B cell (primary cell): Measurements from ENCODE around the gene CXCR3. TPM values are rescaled to one million over a fixed set of nuclear protein-coding genes. Genes with fewer than 3 reads are reported as not detected.

Experiments
- ATAC-seq: fragments of 200-7000 bp; cut with Tn5 transposase; one replicate; pipeline ENCODE4 v1.10.0; 2021; ENCODE audit warnings: low read depth, mild to moderate bottlenecking, moderate number of reproducible peaks, moderate library complexity
- CTCF ChIA-PET: fragments of 350-600 bp; sonication (Branson Sonifier 250); formaldehyde crosslinking; loops from one replicate; lab custom pipeline; 2021; ENCODE audit warnings: antibody characterized with exemption, inconsistent platforms; lab: Charles Lee
- POLR2A ChIA-PET: fragments of 350-600 bp; sonication (Branson Sonifier 250); formaldehyde crosslinking; loops from one replicate; lab custom pipeline; 2021; ENCODE audit warnings: antibody characterized with exemption; lab: Charles Lee
- DNase-seq: peaks from one replicate; pipeline ENCODE4 v3.0.0; 2013
- H2AFZ ChIP-seq: 2 replicates; pipeline ENCODE4 v1.6.1; 2012; ENCODE audit warnings: mild to moderate bottlenecking, low read depth, low read length; ENCODE audit not compliant: insufficient read depth, poor library complexity, severe bottlenecking
- H3K27ac ChIP-seq, 2 donors: 1 replicate in 1 of 2; 2 replicates in 1 of 2; pipeline ENCODE4 v1.5.1; 2012 to 2013; ENCODE audit warnings: low read length in 2 of 2, mild to moderate bottlenecking in 2 of 2, moderate library complexity in 1 of 2
- H3K27me3 ChIP-seq, 4 experiments: fragments of 200-600 bp in 1 of 4; sonication (generic) in 1 of 4; replicated peaks in 1 of 4; 1 replicate in 2 of 4; 2 replicates in 2 of 4; pipeline versions ENCODE4 v1.6.1 to v1.7.0; 2013 to 2016; ENCODE audit warnings: low read length in 3 of 4, mild to moderate bottlenecking in 2 of 4, mixed read lengths in 1 of 4, moderate library complexity in 1 of 4; ENCODE audit not compliant: insufficient read depth in 4 of 4, control insufficient read depth in 3 of 4; ENCODE audit errors: control extremely low read depth in 1 of 4
- H3K36me3 ChIP-seq, 2 experiments: replicated peaks in 1 of 2; 1 replicate in 1 of 2; 2 replicates in 1 of 2; pipeline versions ENCODE4 v1.6.1 to v1.7.1; 2013; ENCODE audit warnings: low read length in 1 of 2; ENCODE audit not compliant: insufficient read depth in 2 of 2, control insufficient read depth in 1 of 2; ENCODE audit errors: control extremely low read depth in 1 of 2, extremely low read depth in 1 of 2
- H3K4me1 ChIP-seq, 2 donors: fragments of 200-600 bp in 1 of 2; sonication (generic) in 1 of 2; 1 replicate in 1 of 2; 2 replicates in 1 of 2; pipeline versions ENCODE4 v1.5.1 to v1.6.1; 2013 to 2017; ENCODE audit warnings: low read length in 2 of 2; ENCODE audit not compliant: control insufficient read depth in 2 of 2, insufficient read depth in 2 of 2
- H3K4me2 ChIP-seq: replicated peaks from 2 replicates; pipeline ENCODE3; 2012; ENCODE audit warnings: mild to moderate bottlenecking, low read depth, low read length; ENCODE audit not compliant: poor library complexity, severe bottlenecking
- H3K4me3 ChIP-seq, 5 experiments: fragments of 200-600 bp in 1 of 5; sonication (generic) in 1 of 5; 1 replicate in 3 of 5; 2 replicates in 2 of 5; pipeline versions ENCODE4 v1.5.1 to v1.7.0; 2011 to 2016; ENCODE audit warnings: low read length in 4 of 5, mild to moderate bottlenecking in 4 of 5, low read depth in 2 of 5, control low read depth in 1 of 5, moderate library complexity in 1 of 5; ENCODE audit not compliant: insufficient read depth in 1 of 5; ENCODE audit errors: control extremely low read depth in 1 of 5, extremely low read depth in 1 of 5
- H3K79me2 ChIP-seq: fragments of 200-600 bp; sonication (generic); one replicate; pipeline ENCODE4 v1.6.0; 2016; ENCODE audit warnings: low read length; ENCODE audit not compliant: control insufficient read depth, insufficient read depth
- H3K9ac ChIP-seq: fragments of 200-600 bp; sonication (generic); 2 replicates; pipeline ENCODE4 v1.6.1; 2017; ENCODE audit warnings: mild to moderate bottlenecking, low read length, moderate library complexity
- H3K9me3 ChIP-seq, 3 donors: one replicate each; pipeline versions ENCODE4 v1.6.1 to v1.7.1; 2013; ENCODE audit warnings: low read length in 2 of 3; ENCODE audit not compliant: control insufficient read depth in 2 of 3, insufficient read depth in 1 of 3; ENCODE audit errors: control extremely low read depth in 1 of 3
- H4K20me1 ChIP-seq: 2 replicates; pipeline ENCODE4 v1.6.0; 2012; ENCODE audit warnings: mild to moderate bottlenecking, low read length; ENCODE audit not compliant: insufficient read depth, control insufficient read depth, poor library complexity, severe bottlenecking
- H3K27ac Mint-ChIP-seq: one replicate; pipeline ENCODE4 v1.8.0; 2021; ENCODE audit warnings: mixed read lengths
- H3K27me3 Mint-ChIP-seq: one replicate; pipeline ENCODE4 v1.8.0; 2021; ENCODE audit warnings: mixed read lengths
- H3K4me1 Mint-ChIP-seq: one replicate; pipeline ENCODE4 v1.8.0; 2021; ENCODE audit warnings: mixed read lengths
- H3K4me3 Mint-ChIP-seq: one replicate; pipeline ENCODE4 v1.8.0; 2021; ENCODE audit warnings: mixed read lengths
- H3K9me3 Mint-ChIP-seq: one replicate; pipeline ENCODE4 v1.8.0; 2022; ENCODE audit warnings: mixed read lengths; ENCODE audit not compliant: insufficient read depth
- EZH2 ChIP-seq: IDR thresholded peaks from 2 replicates; pipeline ENCODE4 v1.6.1; 2012; ENCODE audit warnings: borderline replicate concordance, low read depth, mild to moderate bottlenecking, moderate library complexity, low read length; ENCODE audit not compliant: insufficient read depth, poor library complexity, severe bottlenecking
- WGBS: methylation state at CpG from one replicate; pipeline ENCODE4 v1.1.5; 2013; ENCODE audit warnings: missing lambda C conversion rate; ENCODE audit not compliant: insufficient coverage; 5-methylcytosine and 5-hydroxymethylcytosine counted together
- intact Hi-C: fragments of 100-400 bp; cut with micrococcal nuclease; formaldehyde crosslinking; loops from one replicate; pipeline ENCODE4 v1.10.0; 2022
- polyA plus RNA-seq: library from polyadenylated mRNA; depleted of rRNA; stranded (reverse); fragments of >200 nt; gene quantifications from 2 replicates; pipeline ENCODE4 v1.2.3, GENCODE V29; 2012
- total RNA-seq, 2 donors: library from RNA; stranded (reverse); fragments of 120-200 nt in 1 of 2; gene quantifications; 1 replicate in 1 of 2; 2 replicates in 1 of 2; pipeline versions ENCODE4 v1.2.3 to v1.2.4, GENCODE V29; 2013 to 2022
- TF ChIP-seq, protein P1 (sequence below): fragments of 200-600 bp; IDR thresholded peaks from one replicate; pipeline ENCODE4 v1.8.0; 2022; ENCODE audit warnings: antibody characterized with exemption, mild to moderate bottlenecking

CXCR3 gene
- total and polyA plus RNA-seq, 2 donors (not counting 1 experiment from before 2014, with no cell fraction given), result 6.9 to 8.7 TPM

DNA sequence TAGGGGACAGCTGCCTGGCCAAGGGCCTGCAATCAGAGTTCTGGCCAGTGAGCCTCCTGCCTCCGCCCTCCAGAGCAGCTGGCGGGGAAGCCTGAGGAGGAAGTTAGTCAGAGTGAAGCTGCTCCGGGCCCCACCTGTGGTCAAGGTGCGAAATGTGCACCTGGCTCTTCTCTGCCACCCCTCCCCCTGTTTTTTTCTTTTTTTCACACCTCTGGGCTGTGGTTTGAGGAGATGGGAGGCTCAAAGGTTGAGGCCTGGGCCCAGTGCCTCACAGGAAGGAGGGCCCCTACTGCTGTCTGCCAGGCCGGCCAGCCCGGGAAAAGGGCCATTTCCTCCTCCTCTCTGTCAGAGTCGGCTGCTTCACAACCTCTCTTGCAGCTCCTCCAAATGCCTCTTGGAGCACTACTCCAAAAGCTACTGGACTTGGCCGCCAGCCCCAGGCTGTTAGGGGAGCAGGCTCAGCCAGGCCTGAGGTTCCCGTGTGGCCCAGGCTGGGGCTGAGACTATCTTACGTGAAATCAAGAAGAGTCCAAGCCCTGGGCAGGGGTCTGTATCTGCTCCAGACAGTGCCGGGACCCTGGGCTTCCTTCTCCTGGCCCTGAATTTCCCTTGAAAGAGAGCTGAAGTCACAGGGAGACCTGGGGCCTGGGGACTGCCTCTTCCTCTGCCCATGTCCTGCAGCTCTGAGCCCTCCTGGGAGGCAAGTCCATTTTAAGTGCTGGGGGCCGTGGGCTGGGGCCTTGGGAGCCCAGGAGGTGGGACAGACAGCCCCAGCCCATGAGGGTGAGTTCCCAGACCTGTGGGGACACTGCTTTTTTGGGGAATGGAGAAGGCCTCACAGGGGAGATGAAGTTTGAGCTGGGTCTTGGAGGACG is 4.5 kb upstream of the CXCR3 start:
- ChIA-PET POLR2A (interaction anchor here (1.4 kb wide), 1 partner anchor 14 kb away, joined by 3 read pairs; no protein-coding TSS in a partner anchor), CTCF (interaction anchor here (1.5 to 1.6 kb wide), 2 partner anchors 14 to 15 kb away, joined by 3 to 4 read pairs; no protein-coding TSS in a partner anchor)
- Mint-ChIP-seq H3K27ac (peak overlapping the region; percentile 89), H3K9me3 (no peaks in the 10 kb centered on the region), H3K27me3 (no peaks in the 10 kb centered on the region), H3K4me3 (peak overlapping the region; percentile 39), H3K4me1 (peaks cover 64% of the 10 kb centered on the region)
- Histone ChIP-seq H3K79me2 (no peaks in the 10 kb centered on the region), H3K4me1 (peaks cover 56 to 76% of the 10 kb centered on the region in 2 donors), H3K27me3 (no peaks in the 10 kb centered on the region), H3K4me3 (no peak overlapping the region), H2AFZ (no peak overlapping the region), H3K36me3 (no peaks in the 10 kb centered on the region), H3K27ac (peak overlapping the region; percentile 79 to 83), H3K4me2 (peak overlapping the region; percentile 37), H3K9me3 (peaks cover 0 to 14% (median 0%) of the 10 kb centered on the region in 3 donors), H3K9ac (no peak overlapping the region), H4K20me1 (no peaks in the 10 kb centered on the region)
- intact Hi-C loops, result no loop called here
- peak; percentile 59 for ATAC-seq
- DNase-seq, result peak; percentile 74
- TF ChIP-seq, protein P1, sequence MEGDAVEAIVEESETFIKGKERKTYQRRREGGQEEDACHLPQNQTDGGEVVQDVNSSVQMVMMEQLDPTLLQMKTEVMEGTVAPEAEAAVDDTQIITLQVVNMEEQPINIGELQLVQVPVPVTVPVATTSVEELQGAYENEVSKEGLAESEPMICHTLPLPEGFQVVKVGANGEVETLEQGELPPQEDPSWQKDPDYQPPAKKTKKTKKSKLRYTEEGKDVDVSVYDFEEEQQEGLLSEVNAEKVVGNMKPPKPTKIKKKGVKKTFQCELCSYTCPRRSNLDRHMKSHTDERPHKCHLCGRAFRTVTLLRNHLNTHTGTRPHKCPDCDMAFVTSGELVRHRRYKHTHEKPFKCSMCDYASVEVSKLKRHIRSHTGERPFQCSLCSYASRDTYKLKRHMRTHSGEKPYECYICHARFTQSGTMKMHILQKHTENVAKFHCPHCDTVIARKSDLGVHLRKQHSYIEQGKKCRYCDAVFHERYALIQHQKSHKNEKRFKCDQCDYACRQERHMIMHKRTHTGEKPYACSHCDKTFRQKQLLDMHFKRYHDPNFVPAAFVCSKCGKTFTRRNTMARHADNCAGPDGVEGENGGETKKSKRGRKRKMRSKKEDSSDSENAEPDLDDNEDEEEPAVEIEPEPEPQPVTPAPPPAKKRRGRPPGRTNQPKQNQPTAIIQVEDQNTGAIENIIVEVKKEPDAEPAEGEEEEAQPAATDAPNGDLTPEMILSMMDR, result no peak
- TF ChIP-seq EZH2, result no peak
- WGBS, result 38% methylated on average over 7 of the region's 13 CpGs
